Measurements from ENCODE around the gene PPP1R11. TPM values are rescaled to one million over a fixed set of nuclear protein-coding genes. Genes with fewer than 3 reads are reported as not detected.
"Not testable (repeated sequence)": the region's sequence is repeated elsewhere in the genome, so short reads cannot be mapped to it uniquely, and the experiment has no call there.

The PPP1R11 gene
- total and polyA plus RNA-seq, 4 donors = 19.6 to 97.7 (median 67.0) TPM

GRCh38 chr6:30118691-30119090 is 51.7 kb downstream of the PPP1R11 start:
- H3K36me3 ChIP-seq (ENCODE audit: control insufficient read depth, insufficient read depth, low read length); H3K9me3 ChIP-seq (ENCODE audit: control insufficient read depth, insufficient read depth, low read length); H3K27ac ChIP-seq (ENCODE audit: low read depth, low read length); H3K4me3 ChIP-seq (ENCODE audit: low read depth, low read length); DNase-seq (ENCODE audit: low read depth in 4 of 6, low spot score in 6 of 6); H3K4me1 ChIP-seq (ENCODE audit: control insufficient read depth, insufficient read depth, low read length): not testable (repeated sequence)
- peaks cover 14% of the 10 kb centered on the region for H3K27me3 ChIP-seq (ENCODE audit: control insufficient read depth, insufficient read depth, low read length)
- WGBS (ENCODE audit: insufficient coverage) = 100% methylated on average over 2 of the region's 5 CpGs

Small RNA genes within 50 kb of the gene (small RNA-seq; reads per million reads assigned to genes)
- not detected for gene RF02218 (ENCODE audit: low replicate concordance)
- gene RF02219 (ENCODE audit: low replicate concordance) = not detected
- gene RF02220 (ENCODE audit: low replicate concordance) = not detected

Other genes starting within 250 kb of the PPP1R11 start
- not detected for gene HLA-G, start 239.4 kb upstream of the PPP1R11 start, total RNA-seq
- 1 to 10 TPM; 2.6 to 7.6 TPM for gene HLA-G, start 239.4 kb upstream of the PPP1R11 start, polyA plus RNA-seq (ENCODE audit: insufficient read length in 2 of 2)
- 100 to 1,000 TPM; 112 to 246 TPM for gene HLA-A, start 124.7 kb upstream of the PPP1R11 start, total RNA-seq
- gene HLA-A, start 124.7 kb upstream of the PPP1R11 start, polyA plus RNA-seq (ENCODE audit: insufficient read length in 2 of 2) = 100 to 1,000 TPM; 116 to 215 TPM
- gene POLR1H, start 5.9 kb upstream of the PPP1R11 start, total RNA-seq = 10 to 100 TPM; 18.0 to 35.2 TPM
- gene POLR1H, start 5.9 kb upstream of the PPP1R11 start, polyA plus RNA-seq (ENCODE audit: insufficient read length in 2 of 2) = 10 to 100 TPM; 18.3 to 21.0 TPM
- gene RNF39, start 8.6 kb downstream of the PPP1R11 start, total RNA-seq = not detected
- gene RNF39, start 8.6 kb downstream of the PPP1R11 start, polyA plus RNA-seq (ENCODE audit: insufficient read length in 2 of 2) = 1 to 10 TPM; 2.2 to 2.3 TPM
- gene TRIM31, start 45.9 kb downstream of the PPP1R11 start, total RNA-seq = not detected
- gene TRIM31, start 45.9 kb downstream of the PPP1R11 start, polyA plus RNA-seq (ENCODE audit: insufficient read length in 2 of 2) = not detected
- gene TRIM40, start 68.9 kb downstream of the PPP1R11 start, total RNA-seq = under 1 TPM in 1 of 2 donors, not detected in 1; 0.17 TPM
- gene TRIM40, start 68.9 kb downstream of the PPP1R11 start, polyA plus RNA-seq (ENCODE audit: insufficient read length in 2 of 2) = under 1 TPM in 1 of 2 donors, not detected in 1; 0.19 TPM
- 1 to 10 TPM in 1 of 2 donors, under 1 TPM in 1; 0.94 to 2.2 TPM for gene TRIM10, start 94.0 kb downstream of the PPP1R11 start, total RNA-seq
- gene TRIM10, start 94.0 kb downstream of the PPP1R11 start, polyA plus RNA-seq (ENCODE audit: insufficient read length in 2 of 2) = under 1 TPM; 0.14 to 0.19 TPM
- not detected for gene TRIM15, start 96.3 kb downstream of the PPP1R11 start, total RNA-seq
- not detected for gene TRIM15, start 96.3 kb downstream of the PPP1R11 start, polyA plus RNA-seq (ENCODE audit: insufficient read length in 2 of 2)
- 10 to 100 TPM; 23.5 to 28.9 TPM for gene TRIM26, start 146.2 kb downstream of the PPP1R11 start, total RNA-seq
- 10 to 100 TPM; 38.9 to 53.9 TPM for gene TRIM26, start 146.2 kb downstream of the PPP1R11 start, polyA plus RNA-seq (ENCODE audit: insufficient read length in 2 of 2)

All from spinal cord (tissue), 10 donors.